Duodenal mucosa (tissue), 2 donors: ENCODE measurements around the gene NNT.
"Not testable (repeated sequence)": the region's sequence is repeated elsewhere in the genome, so short reads cannot be mapped to it uniquely, and the experiment has no call there.

Experiments
- H3K27ac ChIP-seq: one replicate; pipeline ENCODE4 v1.7.0; 2013; ENCODE audit warnings: low read depth, low read length
- H3K27me3 ChIP-seq, 2 donors: one replicate each; pipeline ENCODE4 v1.7.0; 2013; ENCODE audit warnings: low read length in 2 of 2, control low read depth in 1 of 2; ENCODE audit not compliant: insufficient read depth in 2 of 2, control insufficient read depth in 1 of 2
- H3K36me3 ChIP-seq, 2 donors: one replicate each; pipeline ENCODE4 v1.7.0; 2013; ENCODE audit warnings: low read length in 2 of 2, control low read depth in 1 of 2; ENCODE audit not compliant: insufficient read depth in 2 of 2, control insufficient read depth in 1 of 2
- H3K4me1 ChIP-seq, 2 donors: one replicate each; pipeline ENCODE4 v1.7.0; 2013; ENCODE audit warnings: low read length in 2 of 2, control low read depth in 1 of 2; ENCODE audit not compliant: insufficient read depth in 2 of 2, control insufficient read depth in 1 of 2
- H3K4me3 ChIP-seq, 2 donors: one replicate each; pipeline ENCODE4 v1.7.0; 2013; ENCODE audit warnings: low read length in 2 of 2, low read depth in 1 of 2
- H3K9ac ChIP-seq, 2 donors: one replicate each; pipeline ENCODE4 v1.7.0; 2013; ENCODE audit warnings: low read length in 2 of 2, low read depth in 1 of 2
- H3K9me3 ChIP-seq, 2 donors: one replicate each; pipeline ENCODE4 v1.7.0; 2013; ENCODE audit warnings: low read length in 2 of 2, control low read depth in 1 of 2; ENCODE audit not compliant: control insufficient read depth in 1 of 2

NNT gene

DNA sequence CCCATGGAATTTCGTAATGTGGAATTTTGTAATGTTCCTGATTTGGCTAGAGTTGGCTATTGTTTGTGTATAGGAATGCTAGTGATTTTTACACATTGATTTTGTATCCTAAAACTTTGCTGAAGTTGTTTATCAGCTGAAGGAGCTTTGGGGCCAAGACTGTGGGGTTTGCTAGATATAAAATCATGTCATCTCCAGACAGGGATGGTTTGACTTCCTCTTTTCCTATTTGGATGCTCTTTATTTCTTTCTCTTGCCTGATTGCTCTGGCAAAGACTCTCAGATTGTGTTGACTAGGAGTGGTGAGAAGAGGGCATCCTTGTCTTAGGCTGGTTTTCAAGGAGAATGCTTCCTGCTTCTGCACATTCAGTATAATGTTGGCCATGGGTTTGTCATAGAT lies 91.0 kb downstream of the NNT start:
- peaks cover 5 to 15% of the 10 kb centered on the region in 2 donors for H3K36me3 ChIP-seq
- H3K27ac ChIP-seq, result no peak overlapping the region
- H3K9ac ChIP-seq, result no peak overlapping the region
- peaks cover 0 to 6% of the 10 kb centered on the region in 2 donors for H3K9me3 ChIP-seq
- no peaks in the 10 kb centered on the region for H3K4me1 ChIP-seq
- H3K4me3 ChIP-seq, result no peak overlapping the region
- no peaks in the 10 kb centered on the region for H3K27me3 ChIP-seq

DNA sequence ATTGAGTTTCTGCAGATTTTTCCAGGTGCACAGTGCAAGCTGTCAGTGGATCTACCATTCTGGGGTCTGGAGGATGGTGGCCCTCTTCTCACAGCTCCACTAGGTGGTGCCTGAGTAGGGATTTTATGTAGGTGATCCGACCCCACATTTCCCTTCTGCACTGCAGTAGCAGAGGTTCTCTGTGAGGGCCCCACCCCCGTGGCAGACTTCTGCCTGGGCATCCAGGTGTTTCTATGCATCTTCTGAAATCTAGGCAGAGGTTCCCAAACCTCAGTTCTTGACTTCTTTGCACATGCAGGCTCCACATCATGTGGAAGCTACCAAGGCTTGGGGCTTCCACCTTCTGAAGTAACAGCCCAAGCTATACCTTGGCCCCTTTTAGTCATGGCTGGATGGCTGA lies 93.5 kb downstream of the NNT start:
- peaks cover 0 to 13% of the 10 kb centered on the region in 2 donors for H3K36me3 ChIP-seq
- not testable (repeated sequence) for H3K9me3 ChIP-seq, H3K27ac ChIP-seq, H3K4me1 ChIP-seq, H3K27me3 ChIP-seq, H3K9ac ChIP-seq, H3K4me3 ChIP-seq

DNA sequence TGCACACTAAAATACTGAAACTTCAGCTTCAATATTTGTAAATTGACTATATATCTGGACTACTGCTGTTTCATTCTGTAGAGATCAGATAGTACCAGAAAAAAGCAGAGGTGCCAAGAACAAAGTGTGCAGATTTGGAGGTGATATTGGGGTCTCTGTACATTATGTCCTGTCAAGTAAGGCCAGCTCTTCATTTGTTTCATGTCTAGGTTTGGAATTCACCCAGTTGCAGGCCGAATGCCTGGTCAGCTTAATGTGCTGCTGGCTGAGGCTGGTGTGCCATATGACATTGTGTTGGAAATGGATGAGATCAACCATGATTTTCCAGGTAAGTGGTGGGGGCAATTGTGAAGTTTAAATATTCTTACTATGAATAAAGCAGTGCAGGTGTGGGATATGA lies 96.9 kb downstream of the NNT start:
- Histone ChIP-seq H3K4me3 (no peak overlapping the region), H3K4me1 (no peaks in the 10 kb centered on the region), H3K9me3 (peaks cover 0 to 6% of the 10 kb centered on the region in 2 donors), H3K27ac (no peak overlapping the region), H3K27me3 (no peaks in the 10 kb centered on the region), H3K36me3 (peaks cover 6 to 24% of the 10 kb centered on the region in 2 donors), H3K9ac (no peak overlapping the region)

DNA sequence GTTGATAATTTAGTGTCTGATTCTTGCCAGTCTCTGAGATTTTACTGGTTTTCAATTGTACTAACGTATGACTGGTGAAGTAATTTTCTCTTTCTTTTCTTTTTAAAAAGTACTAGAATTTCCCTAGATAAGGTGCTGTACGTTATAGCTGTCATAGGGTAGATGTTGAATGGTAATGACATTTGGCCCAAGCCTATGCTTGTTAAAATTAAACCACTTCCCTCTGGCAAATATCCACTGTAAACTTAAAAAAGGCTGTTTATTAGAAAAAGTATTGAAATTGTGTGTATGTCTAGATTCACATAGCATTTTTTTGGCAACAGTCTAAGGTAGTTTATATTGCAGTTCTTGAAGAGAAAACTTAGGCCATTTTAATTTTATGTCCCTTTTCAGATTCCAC lies 97.6 kb downstream of the NNT start:
- H3K4me1 ChIP-seq, result no peaks in the 10 kb centered on the region
- no peaks in the 10 kb centered on the region for H3K27me3 ChIP-seq
- H3K4me3 ChIP-seq, result no peak overlapping the region
- H3K9me3 ChIP-seq, result peaks cover 0 to 2% of the 10 kb centered on the region in 2 donors
- H3K27ac ChIP-seq, result no peak overlapping the region
- no peak overlapping the region for H3K9ac ChIP-seq
- H3K36me3 ChIP-seq, result peaks cover 6 to 22% of the 10 kb centered on the region in 2 donors

DNA sequence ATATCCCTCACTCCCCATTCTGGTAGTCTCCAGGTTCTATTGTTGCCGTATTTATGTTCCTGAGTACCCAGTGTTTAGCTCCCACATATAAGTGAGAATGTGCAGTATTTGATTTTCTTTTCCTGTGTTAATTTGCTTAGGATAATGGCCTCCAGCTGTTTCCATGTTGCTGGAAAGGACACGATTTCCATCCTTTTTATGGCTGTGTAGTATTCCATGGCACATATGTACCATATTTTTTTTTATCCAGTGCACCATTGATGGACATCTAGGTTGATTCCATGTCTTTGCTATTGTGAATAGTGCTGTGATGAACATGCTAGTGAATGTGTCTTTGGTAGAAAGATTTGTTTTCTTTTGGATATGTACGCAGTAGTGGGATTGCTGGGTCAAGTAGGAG lies 98.2 kb downstream of the NNT start:
- Histone ChIP-seq H3K9me3 (no peaks in the 10 kb centered on the region), H3K4me3 (no peak overlapping the region), H3K36me3 (peaks cover 6 to 20% of the 10 kb centered on the region in 2 donors), H3K27ac (no peak overlapping the region), H3K27me3 (no peaks in the 10 kb centered on the region), H3K4me1 (no peaks in the 10 kb centered on the region), H3K9ac (no peak overlapping the region)

DNA sequence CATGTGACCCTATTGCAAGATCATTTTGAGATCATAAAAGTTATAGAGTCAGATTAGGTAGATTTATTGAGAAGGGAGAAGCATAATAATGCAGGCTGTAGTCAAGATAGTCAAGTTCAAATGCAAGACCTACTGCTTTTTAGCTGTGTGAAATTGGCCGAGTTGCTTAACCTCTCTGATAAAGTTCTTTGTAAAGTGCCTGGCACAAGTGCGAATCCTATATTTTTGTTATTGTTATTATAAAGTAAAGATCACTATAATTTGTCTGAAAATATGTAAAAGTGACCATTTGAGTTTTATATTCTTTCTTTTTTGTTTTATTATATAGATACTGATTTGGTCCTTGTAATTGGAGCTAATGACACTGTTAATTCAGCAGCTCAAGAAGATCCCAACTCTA lies 99.3 kb downstream of the NNT start:
- no peak overlapping the region for H3K9ac ChIP-seq

DNA sequence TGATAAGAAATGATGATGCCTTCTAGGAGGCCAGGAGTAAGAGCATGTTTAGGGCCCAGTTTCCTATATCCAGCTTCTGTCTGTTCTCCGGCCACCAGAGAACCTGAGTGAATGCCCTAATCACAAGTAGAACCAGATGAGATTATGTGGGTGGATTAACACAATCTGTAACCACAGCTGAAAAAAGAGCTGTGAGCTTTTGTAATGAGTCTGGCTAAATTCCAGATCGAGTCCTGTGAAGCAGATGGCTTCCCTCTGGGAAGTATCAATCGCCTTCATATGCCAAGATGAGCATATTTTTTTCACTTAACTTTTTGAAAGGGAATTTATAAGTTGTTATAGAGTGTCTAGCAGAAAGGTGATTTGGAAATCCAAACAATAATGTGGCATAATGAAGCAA lies 99.8 kb downstream of the NNT start:
- H3K9me3 ChIP-seq, result no peaks in the 10 kb centered on the region
- no peak overlapping the region for H3K4me3 ChIP-seq
- H3K9ac ChIP-seq, result no peak overlapping the region
- H3K36me3 ChIP-seq, result peaks cover 6 to 15% of the 10 kb centered on the region in 2 donors
- no peak overlapping the region for H3K27ac ChIP-seq
- no peaks in the 10 kb centered on the region for H3K27me3 ChIP-seq
- no peaks in the 10 kb centered on the region for H3K4me1 ChIP-seq

More for the DNA sequence above, 99.3 kb downstream of the NNT start:
- Histone ChIP-seq H3K27ac (no peak overlapping the region), H3K36me3 (peaks cover 6 to 15% of the 10 kb centered on the region in 2 donors), H3K4me3 (no peak overlapping the region), H3K27me3 (no peaks in the 10 kb centered on the region), H3K4me1 (no peaks in the 10 kb centered on the region), H3K9me3 (no peaks in the 10 kb centered on the region)

DNA sequence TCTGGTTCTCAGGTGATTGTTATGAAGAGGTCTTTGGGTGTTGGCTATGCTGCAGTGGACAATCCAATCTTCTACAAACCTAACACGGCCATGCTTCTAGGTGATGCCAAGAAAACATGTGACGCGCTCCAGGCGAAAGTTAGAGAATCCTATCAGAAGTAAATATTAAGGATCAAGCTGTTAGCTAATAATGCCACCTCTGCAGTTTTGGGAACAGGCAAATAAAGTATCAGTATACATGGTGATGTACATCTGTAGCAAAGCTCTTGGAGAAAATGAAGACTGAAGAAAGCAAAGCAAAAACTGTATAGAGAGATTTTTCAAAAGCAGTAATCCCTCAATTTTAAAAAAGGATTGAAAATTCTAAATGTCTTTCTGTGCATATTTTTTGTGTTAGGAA lies 101.3 kb downstream of the NNT start:
- Histone ChIP-seq H3K27ac (no peak overlapping the region), H3K4me1 (no peaks in the 10 kb centered on the region), H3K36me3 (peaks cover 6 to 15% of the 10 kb centered on the region in 2 donors), H3K9me3 (no peaks in the 10 kb centered on the region), H3K27me3 (no peaks in the 10 kb centered on the region), H3K4me3 (no peak overlapping the region), H3K9ac (no peak overlapping the region)

DNA sequence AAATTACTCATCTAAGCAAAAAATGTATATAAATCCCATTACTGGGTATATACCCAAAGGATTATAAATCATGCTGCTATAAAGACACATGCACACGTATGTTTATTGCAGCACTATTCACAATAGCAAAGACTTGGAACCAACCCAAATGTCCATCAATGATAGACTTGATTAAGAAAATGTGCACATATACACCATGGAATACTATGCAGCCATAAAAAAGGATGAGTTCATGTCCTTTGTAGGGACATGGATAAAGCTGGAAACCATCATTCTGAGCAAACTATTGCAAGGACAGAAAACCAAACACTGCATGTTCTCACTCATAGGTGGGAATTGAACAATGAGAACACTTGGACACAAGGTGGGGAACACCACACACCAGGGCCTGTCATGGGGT lies 103.6 kb downstream of the NNT start:
- not testable (repeated sequence) for H3K9me3 ChIP-seq
- peaks cover 6 to 15% of the 10 kb centered on the region in 2 donors for H3K36me3 ChIP-seq

DNA sequence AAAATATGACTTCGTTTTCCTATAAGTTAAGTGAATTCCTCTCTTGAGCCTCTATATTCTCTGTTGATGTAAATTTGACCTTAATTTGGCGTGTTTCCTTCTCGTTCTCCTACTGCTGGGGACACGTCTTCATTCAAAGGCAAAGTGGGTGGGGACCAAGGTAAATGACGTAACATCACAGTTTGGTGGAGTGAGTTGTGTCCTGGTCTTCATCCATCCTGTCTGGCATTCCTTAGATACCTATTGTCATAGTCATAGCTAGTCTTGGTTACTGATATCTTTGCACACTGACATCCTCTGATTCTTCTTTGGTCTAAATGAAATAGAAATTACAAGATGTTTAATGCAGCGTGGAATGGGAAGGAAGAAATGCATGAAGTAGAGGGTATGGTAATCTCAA lies 108.5 kb downstream of the NNT start:
- Histone ChIP-seq H3K36me3 (no peaks in the 10 kb centered on the region), H3K9me3 (no peaks in the 10 kb centered on the region)

More for the DNA sequence above, 103.6 kb downstream of the NNT start:
- H3K27ac ChIP-seq, H3K4me3 ChIP-seq, H3K27me3 ChIP-seq, H3K4me1 ChIP-seq, H3K9ac ChIP-seq: not testable (repeated sequence)

DNA sequence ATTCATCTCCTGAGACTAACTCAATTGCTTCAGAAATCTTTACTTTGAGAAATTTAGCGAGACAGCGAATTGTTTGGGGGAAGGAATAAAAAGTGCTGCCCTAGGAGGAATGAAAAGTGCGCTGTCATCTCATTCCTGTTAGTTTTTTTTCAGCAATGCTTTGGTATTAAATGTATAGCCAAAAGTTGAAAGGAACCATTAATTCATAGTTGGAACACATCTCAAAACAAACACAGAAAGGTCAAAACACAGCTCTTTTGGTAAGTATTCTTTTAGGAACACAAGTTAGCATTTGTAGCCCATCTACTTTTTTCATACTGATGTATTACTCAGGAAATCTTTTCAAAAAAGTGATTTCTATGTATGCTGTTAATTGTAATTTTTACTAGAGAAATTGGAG lies 109.1 kb downstream of the NNT start:
- no peaks in the 10 kb centered on the region for H3K4me1 ChIP-seq
- H3K4me3 ChIP-seq, result no peak overlapping the region
- no peak overlapping the region for H3K27ac ChIP-seq
- H3K9ac ChIP-seq, result no peak overlapping the region
- no peaks in the 10 kb centered on the region for H3K27me3 ChIP-seq
- no peaks in the 10 kb centered on the region for H3K9me3 ChIP-seq
- no peaks in the 10 kb centered on the region for H3K36me3 ChIP-seq

More for the DNA sequence above, 108.5 kb downstream of the NNT start:
- no peak overlapping the region for H3K9ac ChIP-seq
- H3K4me1 ChIP-seq, result no peaks in the 10 kb centered on the region
- no peaks in the 10 kb centered on the region for H3K27me3 ChIP-seq
- no peak overlapping the region for H3K4me3 ChIP-seq
- no peak overlapping the region for H3K27ac ChIP-seq
